Measurements from ENCODE around the gene PTPRM. TPM values are rescaled to one million over a fixed set of nuclear protein-coding genes. Genes with fewer than 3 reads are reported as not detected.

The PTPRM gene
- total RNA-seq, 1 donor: 84.7 TPM

- Histone ChIP-seq H2AFZ (ENCODE audit: low read length) (no peak overlapping the region), H3K4me1 (ENCODE audit: insufficient read depth, low read length) (peaks cover 23% of the 10 kb centered on the region), H3K27me3 (ENCODE audit: insufficient read depth, low read length) (no peaks in the 10 kb centered on the region), H4K20me1 (ENCODE audit: insufficient read depth, low read length) (no peaks in the 10 kb centered on the region), H3K27ac (ENCODE audit: low read depth, low read length) (peak overlapping the region; percentile 63), H3K9me3 (ENCODE audit: low read depth, low read length) (no peaks in the 10 kb centered on the region), H3K36me3 (ENCODE audit: insufficient read depth, low read length) (no peaks in the 10 kb centered on the region), H3K79me2 (ENCODE audit: insufficient read depth, low read length) (no peaks in the 10 kb centered on the region), H3K4me3 (ENCODE audit: insufficient read depth, low read length) (no peak overlapping the region), H3K4me2 (ENCODE audit: insufficient read depth, low read length) (peak overlapping the region; percentile 5)
- no peak for DNase-seq (ENCODE audit: insufficient read length, low spot score, missing footprints)
- no peak for TF ChIP-seq CTCF (IDR thresholded peaks at IDR 0.05; ENCODE audit: extremely low read depth, low read depth, low read length)
Observed at GRCh38 chr18:8117006-8117371, 549.9 kb downstream of the PTPRM start.

- no peak for TF ChIP-seq CTCF (IDR thresholded peaks at IDR 0.05; ENCODE audit: extremely low read depth, low read depth, low read length)
- DNase-seq (ENCODE audit: insufficient read length, low spot score, missing footprints): no peak
- H3K4me3 ChIP-seq (ENCODE audit: insufficient read depth, low read length): no peak overlapping the region
- no peaks in the 10 kb centered on the region for H4K20me1 ChIP-seq (ENCODE audit: insufficient read depth, low read length)
- peak overlapping the region; percentile 55 for H3K27ac ChIP-seq (ENCODE audit: low read depth, low read length)
- no peaks in the 10 kb centered on the region for H3K27me3 ChIP-seq (ENCODE audit: insufficient read depth, low read length)
- H2AFZ ChIP-seq (ENCODE audit: low read length): no peak overlapping the region
- H3K36me3 ChIP-seq (ENCODE audit: insufficient read depth, low read length): no peaks in the 10 kb centered on the region
- no peak overlapping the region for H3K4me2 ChIP-seq (ENCODE audit: insufficient read depth, low read length)
- peaks cover 54% of the 10 kb centered on the region for H3K4me1 ChIP-seq (ENCODE audit: insufficient read depth, low read length)
- H3K9me3 ChIP-seq (ENCODE audit: low read depth, low read length): no peaks in the 10 kb centered on the region
- no peaks in the 10 kb centered on the region for H3K79me2 ChIP-seq (ENCODE audit: insufficient read depth, low read length)
Observed at GRCh38 chr18:8121101-8121500, 554.0 kb downstream of the PTPRM start.

- no peak overlapping the region for H2AFZ ChIP-seq (ENCODE audit: low read length)
- H3K4me1 ChIP-seq (ENCODE audit: insufficient read depth, low read length): peaks cover 45% of the 10 kb centered on the region
- no peak for TF ChIP-seq CTCF (IDR thresholded peaks at IDR 0.05; ENCODE audit: extremely low read depth, low read depth, low read length)
- H3K4me2 ChIP-seq (ENCODE audit: insufficient read depth, low read length): peak overlapping the region; percentile 54
- H3K36me3 ChIP-seq (ENCODE audit: insufficient read depth, low read length): no peaks in the 10 kb centered on the region
- no peaks in the 10 kb centered on the region for H3K79me2 ChIP-seq (ENCODE audit: insufficient read depth, low read length)
- H4K20me1 ChIP-seq (ENCODE audit: insufficient read depth, low read length): no peaks in the 10 kb centered on the region
- no peaks in the 10 kb centered on the region for H3K9me3 ChIP-seq (ENCODE audit: low read depth, low read length)
- DNase-seq (ENCODE audit: insufficient read length, low spot score, missing footprints): peak; percentile 42
- peak overlapping the region; percentile 55 for H3K27ac ChIP-seq (ENCODE audit: low read depth, low read length)
- no peak overlapping the region for H3K4me3 ChIP-seq (ENCODE audit: insufficient read depth, low read length)
- H3K27me3 ChIP-seq (ENCODE audit: insufficient read depth, low read length): no peaks in the 10 kb centered on the region
Observed at GRCh38 chr18:8121942-8122480, 554.9 kb downstream of the PTPRM start.

- Histone ChIP-seq H3K4me3 (ENCODE audit: insufficient read depth, low read length) (no peak overlapping the region), H4K20me1 (ENCODE audit: insufficient read depth, low read length) (no peaks in the 10 kb centered on the region), H3K79me2 (ENCODE audit: insufficient read depth, low read length) (no peaks in the 10 kb centered on the region), H3K27ac (ENCODE audit: low read depth, low read length) (peak overlapping the region; percentile 36), H2AFZ (ENCODE audit: low read length) (no peak overlapping the region), H3K4me1 (ENCODE audit: insufficient read depth, low read length) (peaks cover 42% of the 10 kb centered on the region), H3K27me3 (ENCODE audit: insufficient read depth, low read length) (no peaks in the 10 kb centered on the region), H3K4me2 (ENCODE audit: insufficient read depth, low read length) (peak overlapping the region; percentile 0), H3K36me3 (ENCODE audit: insufficient read depth, low read length) (no peaks in the 10 kb centered on the region), H3K9me3 (ENCODE audit: low read depth, low read length) (no peaks in the 10 kb centered on the region)
- no peak for DNase-seq (ENCODE audit: insufficient read length, low spot score, missing footprints)
- TF ChIP-seq CTCF (IDR thresholded peaks at IDR 0.05; ENCODE audit: extremely low read depth, low read depth, low read length): no peak
Observed at GRCh38 chr18:8124232-8125146, 557.4 kb downstream of the PTPRM start.

All from osteoblast (primary cell).